Liver (tissue), 3 donors: Measurements from ENCODE around the gene NDUFAF2.
"Not testable (repeated sequence)": the region's sequence is repeated elsewhere in the genome, so short reads cannot be mapped to it uniquely, and the experiment has no call there.

Experiments
- CTCF ChIP-seq: fragments of 150-350 bp; IDR thresholded peaks from 2 replicates; pipeline ENCODE4 v1.5.1; 2017; ENCODE audit warnings: improper control_type of control experiment, low read depth, low read length; ENCODE audit not compliant: missing input control
- GABPA ChIP-seq, 2 donors: IDR thresholded peaks in 1 of 2; conservative IDR thresholded peaks in 1 of 2; 2 replicates each; pipeline ENCODE4 v1.6.1; 2016; ENCODE audit warnings: antibody characterized with exemption in 2 of 2, mild to moderate bottlenecking in 1 of 2, moderate library complexity in 1 of 2
- REST ChIP-seq: IDR thresholded peaks from 2 replicates; pipeline ENCODE4 v1.6.1; 2016; ENCODE audit warnings: antibody characterized with exemption, mild to moderate bottlenecking
- RXRA ChIP-seq, 2 donors: IDR thresholded peaks; 2 replicates each; pipeline ENCODE4 v1.6.1; 2017 to 2018; ENCODE audit warnings: antibody characterized with exemption in 2 of 2, mild to moderate bottlenecking in 1 of 2
- SP1 ChIP-seq: IDR thresholded peaks from 2 replicates; pipeline ENCODE4 v1.6.1; 2018; ENCODE audit warnings: antibody characterized with exemption, mild to moderate bottlenecking
- YY1 ChIP-seq: IDR thresholded peaks from 2 replicates; pipeline ENCODE4 v1.6.1; 2016; ENCODE audit warnings: antibody characterized with exemption, mild to moderate bottlenecking
- donor health status: healthy.
- donor health status: healthy.

- TF ChIP-seq RXRA (IDR thresholded peaks at IDR 0.05); CTCF; GABPA (IDR thresholded peaks at IDR 0.05 in 1 of 2, conservative IDR thresholded peaks at IDR 0.05 in 1 of 2); REST; YY1; SP1: not testable (repeated sequence)
Measured at GRCh38 chr5:60982127-60982526, 37.1 kb downstream of the NDUFAF2 start.
